Measurements from ENCODE around the gene EPN1.
"Not testable (repeated sequence)": the region's sequence is repeated elsewhere in the genome, so short reads cannot be mapped to it uniquely, and the experiment has no call there.

The EPN1 gene

DNA sequence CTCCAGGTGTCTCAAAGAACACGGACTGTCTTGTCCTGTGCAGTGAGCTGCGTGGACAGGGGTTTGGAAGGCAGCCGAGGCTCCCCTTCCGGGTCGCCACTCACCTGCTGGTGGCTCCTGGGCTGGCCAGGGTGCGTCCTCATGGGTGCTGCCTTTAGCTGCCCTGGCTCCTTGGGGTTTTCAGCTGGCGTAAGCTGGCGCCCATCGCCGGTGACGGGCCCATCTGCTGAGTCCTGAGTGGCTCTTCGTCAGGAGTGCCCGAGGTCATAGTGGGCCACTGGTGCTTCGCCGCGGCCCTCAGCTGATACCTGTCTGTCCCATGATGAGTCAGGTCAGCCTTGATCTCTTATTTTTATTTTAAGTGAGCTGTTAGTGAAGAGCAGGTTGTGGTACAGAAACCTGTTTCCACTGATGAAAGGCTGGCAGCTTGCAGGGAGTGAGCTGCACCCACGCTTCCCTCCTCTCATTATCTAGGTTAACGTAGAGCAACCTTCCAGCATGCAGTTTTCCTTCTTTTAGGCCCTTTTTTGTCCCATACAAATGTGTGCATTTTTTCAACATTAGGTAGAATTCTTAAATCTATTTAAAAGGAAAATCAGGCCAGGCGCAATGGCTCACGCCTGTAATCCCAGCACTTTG, 18.4 kb downstream of the EPN1 start:
- no peak for DNase-seq (ENCODE audit: low spot score)

DNA sequence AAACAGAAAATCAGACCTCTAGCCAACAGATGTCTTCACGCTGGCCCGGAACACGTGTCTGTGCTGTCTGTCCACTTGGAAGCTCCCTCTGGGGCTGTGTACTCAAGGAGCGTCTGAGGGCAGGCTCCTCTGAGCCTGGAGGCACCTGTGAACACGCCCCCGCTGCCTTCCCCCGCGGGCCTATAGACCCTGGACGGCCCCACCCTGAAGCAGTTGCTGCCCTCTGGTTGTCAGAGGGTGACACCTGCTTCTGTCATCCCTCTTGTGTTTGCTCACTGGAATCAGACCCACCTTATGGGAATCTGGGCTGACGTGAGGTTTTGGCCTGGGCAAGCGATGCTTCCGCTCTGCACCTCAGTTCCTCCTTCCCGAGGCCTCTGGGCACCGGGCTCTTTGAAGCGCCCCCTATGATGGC, 19.2 kb downstream of the EPN1 start:
- no peak for DNase-seq (ENCODE audit: low spot score)

DNA sequence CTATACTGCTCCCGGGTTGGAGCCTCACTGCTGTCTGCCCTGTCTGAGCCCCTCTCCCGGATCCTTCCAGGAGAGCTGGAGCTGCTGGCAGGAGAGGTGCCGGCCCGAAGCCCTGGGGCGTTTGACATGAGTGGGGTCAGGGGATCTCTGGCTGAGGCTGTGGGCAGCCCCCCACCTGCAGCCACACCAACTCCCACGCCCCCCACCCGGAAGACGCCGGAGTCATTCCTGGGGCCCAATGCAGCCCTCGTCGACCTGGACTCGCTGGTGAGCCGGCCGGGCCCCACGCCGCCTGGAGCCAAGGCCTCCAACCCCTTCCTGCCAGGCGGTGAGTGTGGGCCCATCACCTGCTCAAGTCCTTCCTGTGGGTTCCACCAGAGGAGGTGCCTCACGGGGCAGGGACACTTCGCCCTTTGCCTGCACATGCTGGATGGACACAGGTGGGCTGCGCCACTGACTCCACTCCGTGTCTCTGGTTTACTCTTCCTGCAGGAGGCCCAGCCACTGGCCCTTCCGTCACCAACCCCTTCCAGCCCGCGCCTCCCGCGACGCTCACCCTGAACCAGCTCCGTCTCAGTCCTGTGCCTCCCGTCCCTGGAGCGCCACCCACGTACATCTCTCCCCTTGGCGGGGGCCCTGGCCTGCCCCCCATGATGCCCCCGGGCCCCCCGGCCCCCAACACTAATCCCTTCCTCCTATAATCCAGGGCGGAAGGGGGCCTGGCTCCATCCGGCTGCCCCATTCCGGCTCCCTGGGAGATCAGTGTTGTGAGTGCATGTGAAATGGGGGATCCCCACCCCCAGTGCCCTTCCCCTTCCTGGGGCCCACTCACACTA, 19.8 kb downstream of the EPN1 start:
- DNase-seq (ENCODE audit: low spot score): no peak

DNA sequence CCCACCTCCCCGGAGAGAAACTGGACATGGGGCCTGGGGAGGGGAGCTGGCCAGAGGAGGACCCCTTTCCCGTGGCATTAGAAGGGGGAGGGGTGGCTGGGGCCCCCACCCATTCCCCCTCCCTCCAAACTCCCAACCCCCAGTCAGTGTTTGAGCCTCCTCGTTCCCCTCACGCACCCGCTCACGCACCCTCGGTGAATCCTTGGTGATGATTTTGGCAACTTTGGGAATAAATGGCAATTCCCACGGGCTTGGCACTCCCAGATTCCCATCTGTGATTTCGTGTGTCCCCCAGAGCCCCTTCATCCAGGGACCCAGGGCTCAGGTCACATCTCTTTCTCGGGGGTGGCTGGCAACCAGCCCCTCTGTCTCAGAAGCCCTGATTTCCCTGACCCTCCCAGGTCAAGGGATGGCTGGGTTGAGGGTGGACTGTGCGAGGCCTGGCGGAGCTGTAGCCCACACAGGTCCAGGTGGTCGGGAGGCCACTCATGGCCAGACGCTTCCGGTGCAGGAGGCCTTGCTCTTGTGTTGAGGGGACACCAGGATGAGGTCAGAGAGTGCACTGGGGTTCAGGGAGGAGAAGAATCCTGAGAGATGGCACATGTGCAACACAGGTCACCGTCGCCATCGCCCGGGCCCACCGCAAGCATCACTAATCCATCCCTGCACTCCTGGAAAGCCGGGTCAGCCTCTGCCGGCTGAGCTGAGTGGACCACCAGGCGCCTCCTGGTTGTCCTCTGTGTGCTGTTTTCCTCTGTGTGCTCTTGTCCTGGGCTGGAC, 20.7 kb downstream of the EPN1 start:
- DNase-seq (ENCODE audit: low spot score): no peak

DNA sequence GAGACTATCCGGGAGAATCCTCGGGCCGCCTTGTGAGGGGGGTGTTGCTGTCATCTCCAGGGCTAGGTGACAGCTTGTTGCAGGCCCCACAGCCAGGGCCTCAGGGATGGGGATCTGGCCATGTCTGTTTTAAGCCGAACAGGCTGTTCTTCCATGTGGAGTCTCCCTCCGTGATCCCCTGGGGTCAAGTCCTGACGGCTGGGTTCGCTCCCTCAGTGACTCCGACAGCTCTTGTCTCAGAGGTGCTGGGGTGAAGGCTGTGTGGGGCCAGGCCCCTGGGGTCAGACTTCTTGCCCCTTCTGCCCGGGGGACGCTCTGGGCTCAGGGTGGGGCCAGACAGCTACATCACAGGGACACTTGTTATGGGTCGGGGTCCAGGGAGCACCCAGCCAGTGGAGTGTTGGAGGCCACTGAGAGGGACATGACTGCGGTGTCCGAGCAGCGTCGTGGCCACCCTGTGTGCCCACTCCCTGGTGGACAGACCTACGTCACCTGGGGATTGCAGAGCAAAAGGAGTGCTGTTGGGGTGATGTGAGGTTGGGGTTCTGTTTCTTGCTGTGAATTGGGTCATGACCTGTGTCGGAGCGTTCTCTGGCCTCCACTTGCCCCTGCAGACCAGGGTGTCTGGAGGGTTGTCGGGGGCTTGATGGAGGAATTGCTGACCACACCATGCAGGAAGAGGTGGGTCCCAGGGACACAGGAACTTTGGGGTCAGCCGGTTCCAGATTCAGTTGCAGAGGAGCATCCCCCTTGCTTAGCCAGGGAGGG, 21.5 kb downstream of the EPN1 start:
- DNase-seq (ENCODE audit: low spot score): no peak

DNA sequence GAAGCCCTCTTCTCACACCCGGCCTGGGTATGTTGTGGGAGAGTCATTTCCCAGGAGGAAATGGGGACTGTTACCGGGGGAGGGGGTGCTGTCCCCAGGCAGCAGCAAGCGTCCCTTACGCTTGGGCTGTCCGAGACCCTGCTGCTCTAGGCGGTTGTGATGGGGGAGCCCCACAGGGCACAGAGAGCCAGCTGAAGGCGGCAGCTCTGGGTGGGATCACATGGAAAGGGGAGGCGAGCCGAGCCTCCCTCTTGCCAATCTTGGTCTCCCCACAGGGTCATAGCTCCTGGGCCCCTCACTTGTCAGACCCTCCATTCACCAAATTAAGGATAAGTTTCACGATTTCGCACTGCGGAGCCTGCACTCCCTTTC, 22.0 kb downstream of the EPN1 start:
- DNase-seq (ENCODE audit: low spot score): no peak

DNA sequence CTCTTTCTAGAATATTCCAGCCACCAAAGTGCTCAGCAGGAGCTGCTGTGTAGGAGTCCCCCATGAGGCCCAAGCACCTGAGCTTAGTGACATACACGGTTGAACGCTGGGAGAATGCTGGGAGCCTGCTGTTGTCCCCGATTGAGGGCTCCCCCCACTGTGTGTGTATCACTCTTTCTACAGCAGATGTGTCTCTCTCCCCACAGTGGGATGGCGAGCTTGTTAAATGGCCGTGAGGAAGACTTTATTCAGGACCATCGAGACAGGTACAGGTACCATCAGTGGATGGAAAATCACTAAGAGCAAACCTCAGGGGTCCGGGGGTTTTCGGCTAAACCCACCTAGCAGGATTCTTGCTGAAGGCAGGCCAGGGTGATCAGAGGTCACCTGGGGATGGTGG, 22.7 kb downstream of the EPN1 start:
- DNase-seq (ENCODE audit: low spot score): no peak

DNA sequence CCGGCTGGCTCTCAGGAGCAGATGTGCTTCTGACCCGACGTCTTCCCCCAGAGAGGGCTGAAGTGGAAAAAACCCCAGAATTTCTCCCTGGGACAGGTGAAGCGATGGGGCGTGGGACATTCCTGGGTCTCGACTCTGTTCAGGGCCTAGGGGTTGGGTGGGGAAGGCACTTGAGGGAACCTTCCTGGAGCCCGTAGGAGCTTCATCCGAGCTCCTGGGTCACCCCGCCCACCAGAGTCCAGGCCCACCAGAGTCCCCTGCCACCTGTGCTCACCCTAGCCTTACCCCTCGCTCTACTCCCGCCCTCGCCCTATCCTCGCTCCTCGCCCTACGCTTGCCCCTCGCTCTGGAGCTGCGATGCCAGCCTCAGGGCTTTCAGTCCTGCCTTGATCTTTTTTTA, 23.2 kb downstream of the EPN1 start:
- no peak for DNase-seq (ENCODE audit: low spot score)

DNA sequence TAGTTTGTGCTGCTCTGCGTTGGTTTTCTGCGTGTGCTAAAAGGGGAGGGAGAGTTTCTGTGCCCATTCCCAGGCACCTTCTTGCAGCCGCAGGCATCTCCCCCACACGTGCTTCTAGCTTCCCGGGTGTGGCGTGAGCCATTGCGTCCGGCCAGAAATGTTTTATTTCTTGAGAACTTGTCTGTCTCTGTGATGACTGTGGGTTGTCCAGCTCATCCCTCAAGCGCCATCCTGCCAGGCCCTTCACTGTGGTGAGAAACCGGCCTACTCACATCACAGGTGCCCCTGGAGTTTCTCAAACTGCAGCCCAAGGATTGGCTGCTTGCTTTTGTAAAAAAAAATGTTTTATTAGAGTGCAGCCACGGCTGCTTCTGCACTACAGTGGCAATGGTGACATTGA, 24.2 kb downstream of the EPN1 start:
- no peak for DNase-seq (ENCODE audit: low spot score)

DNA sequence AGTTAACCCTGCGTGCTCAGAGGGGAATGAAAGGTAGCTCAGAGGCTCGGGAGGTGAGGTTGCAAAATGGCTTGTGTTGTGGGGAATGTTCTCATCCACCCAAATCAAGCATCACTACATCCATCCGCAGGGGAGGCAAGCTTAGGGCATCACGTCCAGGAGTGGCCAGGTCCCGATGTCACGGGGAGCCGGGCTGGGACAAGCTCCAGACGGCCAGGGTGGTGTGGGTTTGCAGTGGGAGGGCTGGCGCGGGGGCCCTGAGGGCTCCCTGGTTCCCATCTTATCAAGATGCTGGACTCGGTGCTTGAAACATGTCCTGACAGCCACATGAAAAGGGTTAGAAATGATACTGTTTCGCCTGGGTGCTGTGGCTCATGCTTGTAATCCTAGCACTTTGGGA, 25.8 kb downstream of the EPN1 start:
- no peak for DNase-seq (ENCODE audit: low spot score)

DNA sequence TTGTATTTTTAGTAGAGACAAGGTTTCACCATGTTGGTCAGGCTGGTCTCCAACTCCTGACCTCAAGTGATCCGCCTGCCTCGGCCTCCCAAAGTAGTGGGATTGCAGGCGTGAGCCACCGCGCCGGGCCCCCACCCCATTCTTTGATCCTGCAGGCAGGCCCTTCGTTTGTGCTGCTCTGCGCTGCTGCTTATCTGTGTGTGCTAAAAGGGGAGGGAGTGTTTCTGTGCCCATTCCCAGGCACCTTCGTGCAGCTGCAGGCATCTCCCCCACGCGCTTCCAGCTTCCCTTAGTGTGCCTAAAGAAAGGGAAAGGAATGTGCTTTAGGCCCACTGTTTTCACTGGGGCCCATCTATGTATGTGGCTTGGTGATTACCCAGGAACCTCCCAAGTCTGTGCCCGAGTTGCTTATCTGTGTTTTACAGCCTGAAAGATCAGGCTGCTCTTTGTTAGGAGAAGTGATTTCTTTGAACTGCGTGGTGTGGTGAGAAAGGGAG, 27.2 kb downstream of the EPN1 start:
- no peak for DNase-seq (ENCODE audit: low spot score)

DNA sequence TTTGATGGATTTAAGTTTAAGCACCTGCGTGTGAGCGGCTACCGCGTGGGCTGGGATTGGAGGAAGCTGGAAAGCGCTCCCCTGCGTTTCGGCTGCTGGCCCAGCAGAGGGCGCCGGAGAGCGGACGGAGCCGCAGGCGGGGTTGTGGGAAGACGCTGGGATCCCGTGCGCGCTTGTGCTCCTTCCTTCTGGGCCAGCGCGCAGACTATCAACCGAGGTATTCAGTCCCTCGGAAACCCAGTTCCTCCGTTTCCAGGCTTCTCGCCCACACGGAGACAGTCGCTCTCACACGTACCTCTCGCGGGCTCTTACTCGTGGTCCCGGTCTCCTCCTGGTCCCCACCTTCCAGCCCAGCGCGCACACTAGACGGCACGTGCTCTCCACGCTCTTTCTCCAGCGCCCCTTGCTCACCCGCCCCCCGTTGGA, 28.8 kb downstream of the EPN1 start:
- peak; percentile 65 for DNase-seq (ENCODE audit: low spot score)

DNA sequence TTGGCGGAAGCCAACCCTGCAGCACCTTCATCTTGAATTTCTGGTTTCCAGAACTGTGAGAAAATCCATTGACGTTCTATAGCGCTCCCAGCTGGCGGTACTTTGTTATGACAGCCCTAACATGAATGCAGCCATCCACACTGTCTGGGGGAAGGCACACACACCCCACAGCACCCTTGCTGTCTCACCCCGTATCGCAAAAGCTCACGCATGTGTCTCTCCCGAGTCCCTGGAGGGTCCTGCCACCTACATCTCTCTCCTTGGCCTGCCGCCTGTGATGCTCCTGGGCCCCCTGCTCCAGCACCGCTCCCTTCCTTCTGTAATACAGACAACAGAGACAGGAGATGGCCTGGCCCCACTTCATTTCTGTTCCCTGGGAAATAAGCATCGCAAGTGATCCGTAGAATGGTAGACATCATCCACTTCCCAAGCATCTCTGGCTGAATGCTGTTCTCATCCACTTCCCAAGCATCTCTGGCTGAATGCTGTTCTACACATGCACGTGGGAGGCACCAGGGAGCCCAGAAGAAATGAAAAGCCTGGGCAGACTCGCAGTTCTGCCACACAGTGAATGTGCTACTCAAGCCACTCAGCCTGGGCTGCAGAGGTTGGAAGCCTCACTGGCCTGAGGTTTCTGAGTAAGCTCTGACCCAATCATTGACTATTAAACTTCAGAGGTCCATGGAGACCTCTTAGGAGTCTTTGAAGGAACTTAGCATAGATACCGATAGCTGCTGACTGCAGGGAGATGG, 29.6 kb downstream of the EPN1 start:
- DNase-seq (ENCODE audit: low spot score): no peak

DNA sequence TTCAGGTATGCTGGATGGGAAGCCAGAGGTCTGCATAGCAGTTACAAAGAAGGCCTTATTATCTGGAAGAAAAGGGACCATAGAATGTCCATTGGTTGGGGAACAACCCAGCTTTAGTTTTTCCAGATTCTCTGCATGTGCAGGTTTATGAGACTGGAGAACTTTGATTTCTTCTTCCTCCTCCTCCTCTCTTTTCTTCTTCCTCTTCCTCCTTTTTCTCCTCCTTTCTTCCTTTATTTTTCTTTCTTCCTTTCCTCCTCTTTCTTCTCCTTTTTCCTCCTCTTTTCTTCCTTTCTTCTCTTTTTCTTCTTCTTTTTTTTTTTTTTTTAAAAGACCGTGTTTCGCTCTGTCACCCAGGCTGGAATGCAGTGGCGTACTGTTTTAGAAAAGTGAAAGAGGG, 30.9 kb downstream of the EPN1 start:
- DNase-seq (ENCODE audit: low spot score): no peak

DNA sequence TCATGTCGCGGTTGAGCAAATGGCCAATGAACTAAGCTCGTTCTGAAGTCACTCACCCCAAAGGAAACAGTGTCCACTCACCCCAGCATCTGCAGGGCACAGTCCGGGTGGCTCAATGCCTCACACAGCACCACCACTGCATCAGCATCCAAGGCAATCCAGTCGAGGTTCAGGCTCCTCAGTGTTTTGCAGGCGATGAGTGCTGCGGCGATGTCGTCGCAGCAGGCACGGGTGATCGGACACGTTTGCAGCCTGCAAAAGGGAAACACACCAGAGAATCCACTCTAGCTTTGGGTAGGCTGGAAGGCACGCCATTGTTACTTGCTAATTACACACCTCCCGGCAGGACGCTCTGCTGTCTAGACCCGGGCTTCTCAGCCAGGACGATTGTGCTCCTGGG, 36.7 kb downstream of the EPN1 start:
- no peak for DNase-seq (ENCODE audit: low spot score)

DNA sequence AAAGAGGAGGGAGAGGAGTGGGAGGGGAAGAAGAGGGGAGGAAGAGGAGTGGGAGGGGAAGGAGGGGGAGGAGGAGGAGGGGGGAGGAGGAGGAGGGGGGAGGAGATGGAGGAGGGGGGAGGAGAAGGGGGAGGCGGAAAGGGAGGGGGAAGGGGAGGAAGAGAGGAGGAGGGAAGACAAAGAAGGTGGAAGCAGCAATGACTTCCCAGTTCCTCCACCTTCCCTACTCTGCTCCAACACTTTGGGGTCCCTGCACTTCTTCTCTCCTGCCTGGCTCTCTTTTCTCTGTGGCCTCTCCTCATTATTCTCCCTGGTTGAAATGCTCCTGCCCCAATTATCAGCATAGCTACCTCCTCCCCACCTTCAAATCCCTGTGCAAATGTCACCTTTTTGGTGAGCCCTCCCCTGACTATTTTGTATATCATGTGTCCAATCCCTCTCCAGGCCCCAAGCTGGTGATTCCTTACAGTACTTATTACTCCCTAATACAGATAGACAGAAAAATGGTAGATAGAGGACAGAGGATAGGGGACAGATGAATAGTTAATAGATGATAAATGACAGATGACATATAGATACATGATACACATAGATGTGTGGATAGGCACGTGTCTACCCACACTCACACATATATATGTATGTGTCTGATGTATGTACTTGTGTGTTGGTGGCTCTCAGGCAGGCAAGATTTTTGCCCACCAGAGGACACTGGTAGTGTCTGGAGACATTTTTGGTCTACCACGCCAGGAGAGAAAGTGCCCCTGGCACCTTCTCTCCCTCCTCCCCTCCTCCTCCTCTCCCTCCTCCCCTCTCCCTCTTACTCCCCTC, 38.0 kb downstream of the EPN1 start:
- no peak for DNase-seq (ENCODE audit: low spot score)

DNA sequence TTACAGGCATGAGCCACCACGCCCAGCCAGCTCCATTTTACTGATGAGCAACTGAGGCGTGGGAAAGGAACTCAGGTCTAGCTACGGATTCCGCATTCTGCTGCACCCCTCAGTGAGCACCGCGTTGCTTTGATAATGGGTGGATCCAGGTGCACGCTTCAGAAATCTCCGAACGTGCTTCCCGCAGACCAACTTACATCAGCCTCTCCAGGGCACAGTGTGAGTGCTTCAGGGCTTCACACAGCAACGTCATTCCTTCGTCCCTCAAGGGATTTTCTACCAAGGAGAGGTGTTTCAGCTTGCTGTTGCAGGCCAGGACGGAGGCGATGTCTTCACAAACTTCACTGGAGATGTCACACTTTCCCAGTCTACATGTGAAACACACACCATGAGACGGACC, 41.5 kb downstream of the EPN1 start:
- no peak for DNase-seq (ENCODE audit: low spot score)

DNA sequence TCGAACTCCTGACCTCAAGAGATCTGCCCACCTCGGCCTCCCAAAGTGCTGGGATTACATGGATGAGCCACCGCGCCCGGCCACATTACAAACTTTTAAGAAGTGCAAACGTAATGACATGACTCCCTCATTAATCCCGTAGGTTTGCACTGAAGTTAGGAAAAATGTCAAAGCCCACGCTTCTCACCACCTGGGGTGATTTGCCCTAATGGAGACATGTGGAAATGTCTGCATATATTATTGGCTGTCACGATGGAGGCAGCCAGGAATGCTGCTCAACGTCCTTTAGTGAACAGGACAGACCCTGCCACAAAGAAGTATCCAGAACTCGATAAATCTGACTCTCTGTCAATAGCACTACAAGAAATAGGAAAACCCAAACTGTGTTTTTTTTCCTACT, 42.2 kb downstream of the EPN1 start:
- DNase-seq (ENCODE audit: low spot score): no peak

DNA sequence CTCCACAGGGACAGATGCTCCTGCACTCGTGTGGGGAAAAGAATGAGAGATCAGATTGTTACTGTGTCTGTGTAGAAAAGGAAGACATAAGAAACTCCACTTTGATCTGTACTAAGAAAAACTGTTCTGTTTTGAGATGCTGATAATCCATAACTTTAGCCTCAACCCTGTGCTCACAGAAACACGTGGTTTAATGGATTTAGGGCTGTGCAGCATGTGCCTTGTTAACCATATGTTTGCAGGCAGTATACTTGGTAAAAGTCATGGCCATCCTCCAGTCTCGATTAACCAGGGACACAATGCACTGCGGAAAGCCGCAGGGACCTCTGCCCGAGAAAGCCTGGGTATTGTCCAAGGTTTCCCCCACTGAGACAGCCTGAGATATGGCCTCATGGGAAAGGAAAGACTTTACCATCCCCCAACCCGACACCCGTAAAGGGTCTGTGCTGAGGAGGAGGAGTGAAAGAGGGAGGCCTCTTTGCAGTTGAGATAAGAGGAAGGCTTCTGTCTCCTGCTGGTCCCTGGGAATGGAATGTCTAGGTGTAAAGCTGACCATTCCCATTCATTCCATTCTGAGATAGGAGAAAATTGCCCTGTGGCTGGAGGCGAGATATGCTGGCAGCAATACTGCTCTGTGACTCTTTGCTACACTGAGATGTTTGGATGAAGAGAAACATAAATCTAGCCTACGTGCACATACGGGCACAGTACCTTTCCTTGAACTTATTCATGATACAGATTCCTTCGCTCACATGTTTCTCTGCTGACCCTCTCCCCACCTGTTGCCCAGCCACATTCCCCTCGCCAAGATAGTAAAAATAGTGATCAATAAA, 43.1 kb downstream of the EPN1 start:
- not testable (repeated sequence) for DNase-seq (ENCODE audit: low spot score)

All from GM03348 (cell line).